ENCODE measurements around the gene TOMM40L.

TOMM40L gene

DNA sequence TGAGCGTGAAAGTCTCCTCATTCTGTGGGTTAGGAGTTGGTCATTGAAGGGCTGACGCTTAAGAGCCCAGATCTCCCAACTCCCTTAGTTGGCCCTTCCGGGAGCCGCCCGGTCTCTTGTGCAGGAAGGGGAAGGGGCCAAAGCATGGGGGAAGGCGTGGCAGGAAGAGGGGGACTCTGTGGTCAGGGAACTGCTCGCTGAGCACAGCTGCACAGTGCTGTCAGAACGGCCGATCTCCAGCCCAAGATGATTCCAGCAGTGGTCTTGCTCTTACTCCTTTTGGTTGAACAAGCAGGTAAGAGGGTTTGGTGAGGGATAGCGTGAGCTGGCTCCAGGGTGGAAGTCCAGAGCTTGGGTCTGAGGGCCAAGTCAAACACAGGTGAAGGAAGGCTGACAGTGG, 10.8 kb upstream of the TOMM40L start, which contains the start of gene FCER1G:
TSS of gene FCER1G (plus strand) at position 220 of the 400 bp plus-strand sequence. CDS start at position 247, 27 bp downstream.
- Mint-ChIP-seq H3K4me3 (no peak within 1 kb of the TSS), H3K9me3 (no peaks in the 10 kb centered on the region), H3K27ac (peak within 1 kb of the TSS in 1 of 3 experiments; percentile 91), H3K4me1 (no peaks in the 10 kb centered on the region), H3K36me3 (ENCODE audit: low read depth) (peaks cover 46% of the 10 kb centered on the region), H3K27me3 (ENCODE audit: low read depth) (no peaks in the 10 kb centered on the region)
- TF ChIP-seq, protein P1, sequence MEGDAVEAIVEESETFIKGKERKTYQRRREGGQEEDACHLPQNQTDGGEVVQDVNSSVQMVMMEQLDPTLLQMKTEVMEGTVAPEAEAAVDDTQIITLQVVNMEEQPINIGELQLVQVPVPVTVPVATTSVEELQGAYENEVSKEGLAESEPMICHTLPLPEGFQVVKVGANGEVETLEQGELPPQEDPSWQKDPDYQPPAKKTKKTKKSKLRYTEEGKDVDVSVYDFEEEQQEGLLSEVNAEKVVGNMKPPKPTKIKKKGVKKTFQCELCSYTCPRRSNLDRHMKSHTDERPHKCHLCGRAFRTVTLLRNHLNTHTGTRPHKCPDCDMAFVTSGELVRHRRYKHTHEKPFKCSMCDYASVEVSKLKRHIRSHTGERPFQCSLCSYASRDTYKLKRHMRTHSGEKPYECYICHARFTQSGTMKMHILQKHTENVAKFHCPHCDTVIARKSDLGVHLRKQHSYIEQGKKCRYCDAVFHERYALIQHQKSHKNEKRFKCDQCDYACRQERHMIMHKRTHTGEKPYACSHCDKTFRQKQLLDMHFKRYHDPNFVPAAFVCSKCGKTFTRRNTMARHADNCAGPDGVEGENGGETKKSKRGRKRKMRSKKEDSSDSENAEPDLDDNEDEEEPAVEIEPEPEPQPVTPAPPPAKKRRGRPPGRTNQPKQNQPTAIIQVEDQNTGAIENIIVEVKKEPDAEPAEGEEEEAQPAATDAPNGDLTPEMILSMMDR (IDR thresholded peaks at IDR 0.05; ENCODE audit: unreplicated experiment in 3 of 3), result no peak

DNA sequence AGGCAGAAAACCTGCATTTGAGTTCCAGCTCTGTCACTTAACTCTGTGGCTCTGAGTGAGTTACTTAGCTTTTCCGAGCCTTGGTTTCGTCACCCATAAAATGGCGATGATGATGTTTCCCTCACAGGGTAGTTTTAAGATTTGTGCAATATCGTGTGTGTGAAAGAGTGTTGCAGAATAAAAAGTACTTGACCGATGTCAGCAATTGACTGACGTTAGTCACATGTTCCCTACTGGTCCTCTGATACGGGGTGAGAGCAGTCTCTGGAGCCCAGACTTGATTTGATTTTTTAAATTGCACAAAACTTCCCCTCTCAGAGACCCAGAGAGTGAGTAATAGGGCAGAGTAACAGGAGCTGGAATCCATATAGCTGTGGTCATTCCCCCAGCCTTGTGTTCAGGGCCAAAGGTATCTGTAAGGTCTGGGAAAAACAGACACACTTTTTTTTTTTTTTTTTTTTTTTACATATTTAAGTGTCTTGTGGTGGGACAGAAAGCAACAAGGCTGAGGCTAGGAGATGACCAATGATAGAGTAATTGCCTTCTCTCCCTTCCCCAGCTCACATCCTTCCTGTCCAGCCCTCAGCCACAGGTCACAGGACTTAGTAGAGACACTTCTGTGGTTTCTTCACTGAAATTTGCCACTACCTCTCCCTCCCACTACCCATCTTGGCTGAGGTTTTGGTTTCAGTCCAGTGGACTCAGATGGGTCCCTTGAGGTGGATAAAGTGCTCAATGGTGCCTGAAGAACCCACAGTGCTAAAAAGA, 8.7 kb upstream of the TOMM40L start:
- no peaks in the 10 kb centered on the region for H3K4me1 Mint-ChIP-seq
- H3K36me3 Mint-ChIP-seq (ENCODE audit: low read depth), result peaks cover 28% of the 10 kb centered on the region
- no peak overlapping the region for H3K4me3 Mint-ChIP-seq
- no peaks in the 10 kb centered on the region for H3K9me3 Mint-ChIP-seq
- peak overlapping the region; percentile 18 to 91 (median 65) for H3K27ac Mint-ChIP-seq
- TF ChIP-seq, protein P1 (IDR thresholded peaks at IDR 0.05; ENCODE audit: unreplicated experiment in 3 of 3), result no peak
- no peaks in the 10 kb centered on the region for H3K27me3 Mint-ChIP-seq (ENCODE audit: low read depth)

DNA sequence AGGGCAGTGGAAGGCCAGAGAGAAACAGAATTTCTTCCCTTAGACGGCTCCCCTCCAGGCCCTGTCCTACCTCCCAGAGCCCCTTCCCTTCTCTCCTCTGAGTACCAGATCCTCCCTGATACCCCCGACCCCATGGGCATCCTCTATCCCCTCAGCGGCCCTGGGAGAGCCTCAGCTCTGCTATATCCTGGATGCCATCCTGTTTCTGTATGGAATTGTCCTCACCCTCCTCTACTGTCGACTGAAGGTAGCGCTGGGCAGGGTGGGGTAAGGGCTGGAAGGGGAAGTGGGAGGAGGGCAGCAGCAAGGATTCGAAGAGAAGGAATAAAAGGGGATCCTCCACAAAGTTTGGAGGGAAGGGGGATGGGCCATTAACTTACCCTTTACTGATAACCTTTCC, 8.0 kb upstream of the TOMM40L start:
- Mint-ChIP-seq H3K36me3 (ENCODE audit: low read depth) (peaks cover 24% of the 10 kb centered on the region), H3K27ac (peak overlapping the region in 1 of 3 experiments; percentile 63), H3K4me1 (no peaks in the 10 kb centered on the region), H3K9me3 (no peaks in the 10 kb centered on the region), H3K27me3 (ENCODE audit: low read depth) (no peaks in the 10 kb centered on the region), H3K4me3 (no peak overlapping the region)
- TF ChIP-seq, protein P1 (IDR thresholded peaks at IDR 0.05; ENCODE audit: unreplicated experiment in 3 of 3), result no peak

DNA sequence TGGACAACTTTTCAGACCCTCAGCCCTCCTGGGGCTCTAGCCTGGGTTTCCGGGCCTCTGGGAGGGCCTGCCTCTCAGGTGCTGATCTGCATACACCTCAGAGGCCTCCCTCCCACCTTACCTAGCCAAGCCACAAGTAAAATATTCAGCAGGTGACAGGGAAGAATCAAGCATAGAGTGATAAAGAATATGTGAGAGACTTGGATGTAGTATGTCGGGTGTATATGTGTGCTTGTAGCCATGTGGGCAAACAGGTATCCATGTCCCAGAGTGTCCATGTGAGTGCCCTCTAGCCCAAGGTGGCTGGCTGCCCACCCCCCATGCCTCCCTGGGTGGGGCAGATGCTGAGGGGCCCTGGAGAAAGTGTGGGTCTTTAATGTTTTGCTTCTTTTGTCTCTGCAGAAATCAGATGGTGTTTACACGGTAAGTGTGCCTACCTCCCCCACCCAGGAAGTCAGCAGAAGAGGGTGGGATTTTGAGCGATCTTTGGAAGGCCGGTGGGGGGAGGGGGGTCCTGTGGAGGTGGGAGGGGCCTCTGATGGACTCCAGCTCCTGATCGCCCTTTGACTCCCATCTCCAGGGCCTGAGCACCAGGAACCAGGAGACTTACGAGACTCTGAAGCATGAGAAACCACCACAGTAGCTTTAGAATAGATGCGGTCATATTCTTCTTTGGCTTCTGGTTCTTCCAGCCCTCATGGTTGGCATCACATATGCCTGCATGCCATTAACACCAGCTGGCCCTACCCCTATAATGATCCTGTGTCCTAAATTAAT, 7.4 kb upstream of the TOMM40L start:
- TF ChIP-seq, protein P1 (IDR thresholded peaks at IDR 0.05; ENCODE audit: unreplicated experiment in 3 of 3), result no peak

DNA sequence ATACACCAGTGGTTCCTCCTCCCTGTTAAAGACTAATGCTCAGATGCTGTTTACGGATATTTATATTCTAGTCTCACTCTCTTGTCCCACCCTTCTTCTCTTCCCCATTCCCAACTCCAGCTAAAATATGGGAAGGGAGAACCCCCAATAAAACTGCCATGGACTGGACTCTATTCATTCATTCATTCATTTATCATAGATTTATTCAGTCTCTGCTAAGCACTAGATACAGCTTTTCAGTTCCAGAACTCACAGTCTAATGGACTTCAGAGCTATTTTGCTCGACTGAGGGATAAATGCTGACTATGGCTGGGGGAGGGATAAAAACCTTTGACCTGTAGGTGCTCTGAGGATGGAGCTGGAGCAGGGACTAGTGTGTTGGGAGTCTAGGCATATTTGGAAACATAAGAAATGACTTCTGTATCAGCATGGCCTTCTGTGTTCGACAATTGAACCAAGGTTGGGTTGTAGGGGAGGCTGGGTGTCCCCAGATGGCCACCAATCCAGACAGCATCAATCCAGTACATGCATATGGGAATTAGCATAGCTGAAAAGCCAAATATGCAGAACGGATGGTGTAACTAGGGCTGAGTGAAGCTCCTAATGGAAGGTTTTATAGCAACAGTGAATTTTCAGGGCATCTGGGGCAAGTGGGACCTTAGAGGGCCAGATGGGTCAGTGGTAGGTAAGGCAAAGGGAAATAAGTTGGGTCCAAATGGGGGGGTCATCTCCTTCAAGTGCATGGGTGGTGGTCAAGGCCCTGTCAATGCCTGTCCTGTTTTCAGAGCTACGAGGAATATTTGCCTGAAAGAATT, 6.6 kb upstream of the TOMM40L start:
- Mint-ChIP-seq H3K36me3 (ENCODE audit: low read depth) (peaks cover 10% of the 10 kb centered on the region), H3K4me3 (no peak overlapping the region), H3K27me3 (ENCODE audit: low read depth) (peaks cover 4% of the 10 kb centered on the region), H3K27ac (peak overlapping the region in 1 of 3 experiments; percentile 63), H3K4me1 (no peaks in the 10 kb centered on the region), H3K9me3 (no peaks in the 10 kb centered on the region)
- TF ChIP-seq, protein P1 (IDR thresholded peaks at IDR 0.05; ENCODE audit: unreplicated experiment in 3 of 3), result no peak

More for the DNA sequence above, 7.4 kb upstream of the TOMM40L start:
- Mint-ChIP-seq H3K4me1 (no peaks in the 10 kb centered on the region), H3K27ac (peak overlapping the region in 1 of 3 experiments; percentile 63), H3K27me3 (ENCODE audit: low read depth) (peaks cover 2% of the 10 kb centered on the region), H3K9me3 (no peaks in the 10 kb centered on the region), H3K36me3 (ENCODE audit: low read depth) (peaks cover 18% of the 10 kb centered on the region), H3K4me3 (no peak overlapping the region)
